GM18520 (cell line): ENCODE data around the gene SMARCA2.

Experiments
- ATAC-seq: cut with Tn5 transposase; IDR thresholded peaks from one replicate; pipeline ENCODE4 v1.9.1; 2021; ENCODE audit not compliant: unreplicated experiment

The SMARCA2 gene

GRCh38 chr9:2039294-2040180 is 24.4 kb downstream of the SMARCA2 start:
- ATAC-seq, result no peak

- ATAC-seq, result no peak
These were observed 25.7 kb downstream of the SMARCA2 start for GRCh38 chr9:2040828-2041227.

- ATAC-seq, result no peak
These were observed 26.6 kb downstream of the SMARCA2 start for GRCh38 chr9:2041736-2042135.

GRCh38 chr9:2043243-2043642 is 28.1 kb downstream of the SMARCA2 start:
- ATAC-seq, result no peak

GRCh38 chr9:2043881-2044462 is 28.8 kb downstream of the SMARCA2 start:
- ATAC-seq, result no peak

- no peak for ATAC-seq
These were observed 32.1 kb downstream of the SMARCA2 start for GRCh38 chr9:2047144-2047671.

GRCh38 chr9:2047916-2048315 is 32.8 kb downstream of the SMARCA2 start:
- no peak for ATAC-seq

- ATAC-seq, result no peak
These were observed 35.1 kb downstream of the SMARCA2 start for GRCh38 chr9:2050236-2050635.

- peak; percentile 88 for ATAC-seq
These were observed 39.0 kb downstream of the SMARCA2 start for GRCh38 chr9:2053883-2054845.

- ATAC-seq, result peak; percentile 33
These were observed 40.1 kb downstream of the SMARCA2 start for GRCh38 chr9:2055203-2055658.

GRCh38 chr9:2059274-2059929 is 44.3 kb downstream of the SMARCA2 start:
- no peak for ATAC-seq

- ATAC-seq, result no peak
These were observed 45.3 kb downstream of the SMARCA2 start for GRCh38 chr9:2060424-2060823.

- ATAC-seq, result no peak
These were observed 50.6 kb downstream of the SMARCA2 start for GRCh38 chr9:2065704-2066103.

- ATAC-seq, result no peak
These were observed 51.4 kb downstream of the SMARCA2 start for GRCh38 chr9:2066312-2067273.

GRCh38 chr9:2072752-2073405 is 57.7 kb downstream of the SMARCA2 start:
- peak; percentile 38 for ATAC-seq

- no peak for ATAC-seq
These were observed 67.6 kb downstream of the SMARCA2 start for GRCh38 chr9:2082772-2083171.

GRCh38 chr9:2083479-2083878 is 68.3 kb downstream of the SMARCA2 start:
- no peak for ATAC-seq

GRCh38 chr9:2085716-2086115 is 70.6 kb downstream of the SMARCA2 start:
- no peak for ATAC-seq

- no peak for ATAC-seq
These were observed 71.0 kb downstream of the SMARCA2 start for GRCh38 chr9:2086116-2086515.
